VCaP (cell line): ENCODE data around the gene MPP2.

Experiments
- H3K27ac ChIP-seq: fragments of 450-650 bp; 2 replicates; pipeline ENCODE4 v1.5.1; 2017
- CTCF ChIP-seq: fragments of 450-650 bp; conservative IDR thresholded peaks from 2 replicates; pipeline ENCODE4 v1.5.1; 2017; ENCODE audit warnings: mild to moderate bottlenecking, moderate library complexity

The MPP2 gene

DNA sequence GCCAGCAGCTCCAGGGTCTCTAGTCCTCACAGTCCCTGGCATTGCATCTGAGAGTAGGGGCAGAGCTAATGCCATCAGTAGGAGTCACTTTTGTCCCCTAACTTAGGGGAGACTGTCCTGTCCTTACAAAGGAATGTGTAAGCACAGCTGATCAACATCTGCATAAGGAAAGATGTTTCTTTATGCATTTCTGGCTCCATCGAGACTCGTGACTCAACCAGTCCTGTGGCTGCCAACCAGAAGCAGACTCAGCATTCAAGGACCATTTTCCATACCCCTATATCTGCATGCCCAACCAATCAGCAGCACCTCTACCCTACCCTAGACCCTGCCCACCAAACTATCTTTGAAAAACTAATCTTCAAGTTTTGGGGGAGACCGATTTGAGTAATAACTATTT lies 8.2 kb upstream of the MPP2 start:
- no peak for TF ChIP-seq CTCF
- no peak overlapping the region for H3K27ac ChIP-seq

DNA sequence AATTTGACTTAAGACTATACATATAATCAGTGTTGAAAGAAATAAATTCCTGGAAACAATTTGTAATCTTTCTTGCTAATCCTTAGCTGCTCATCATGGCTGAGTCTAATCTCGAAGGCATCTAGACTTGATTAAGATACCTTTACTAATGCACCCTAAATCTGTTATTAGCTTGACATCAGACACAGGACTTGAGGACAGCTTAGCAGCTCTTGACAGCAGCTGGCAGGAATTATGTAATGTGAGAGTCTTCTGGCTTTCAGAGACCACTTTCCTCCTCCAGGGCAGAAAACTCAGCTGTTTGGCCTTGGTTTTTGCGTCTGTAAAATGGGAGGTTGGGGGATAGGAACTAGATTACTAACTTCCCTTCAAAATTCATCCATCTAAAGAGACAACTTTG lies 7.1 kb upstream of the MPP2 start:
- no peak for TF ChIP-seq CTCF
- H3K27ac ChIP-seq = no peak overlapping the region

DNA sequence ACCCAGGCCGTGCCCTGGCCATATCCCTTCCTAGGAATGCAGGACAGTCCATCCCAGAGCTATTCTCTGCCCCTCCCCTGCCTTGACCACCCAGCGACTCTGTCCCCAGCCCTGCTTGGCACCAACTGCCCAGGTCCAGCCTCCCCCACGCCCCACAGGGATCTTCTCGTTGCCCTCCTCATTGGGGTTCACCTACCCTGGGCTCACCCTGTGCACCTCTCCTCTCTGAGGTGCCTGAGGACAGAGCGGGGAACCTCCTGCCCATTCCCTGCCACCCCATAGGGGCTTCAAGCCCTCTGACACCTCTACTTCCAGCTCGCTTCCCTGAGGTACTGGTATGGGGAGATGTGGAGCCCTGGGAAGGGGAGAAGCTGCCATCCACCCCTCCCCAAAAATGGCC lies 6.2 kb upstream of the MPP2 start:
- no peak for TF ChIP-seq CTCF
- no peak overlapping the region for H3K27ac ChIP-seq

DNA sequence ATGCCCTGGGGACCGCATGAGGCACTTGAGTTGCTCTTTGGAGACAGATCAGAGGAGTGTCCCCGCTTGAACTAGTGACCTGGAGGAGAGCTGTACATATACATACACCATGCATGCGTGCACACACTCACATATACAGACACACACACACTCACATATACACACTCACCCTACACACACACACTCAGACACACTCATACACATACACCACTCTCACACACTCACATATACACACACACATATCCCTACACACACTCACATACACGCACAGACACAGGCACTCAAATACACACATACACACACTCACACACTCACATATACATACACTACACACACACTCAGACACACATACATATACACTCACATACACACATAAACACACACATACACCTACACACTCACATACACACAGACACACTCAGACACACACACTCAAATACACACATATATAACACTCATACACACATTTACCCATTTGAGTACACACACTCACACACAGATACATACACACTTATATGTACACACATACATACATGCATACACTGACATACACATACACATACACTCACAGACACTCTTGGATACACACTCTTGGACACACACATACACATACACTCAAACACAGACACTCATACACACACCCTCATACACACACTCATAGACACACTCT lies 5.4 kb upstream of the MPP2 start:
- TF ChIP-seq CTCF = no peak
- no peak overlapping the region for H3K27ac ChIP-seq

DNA sequence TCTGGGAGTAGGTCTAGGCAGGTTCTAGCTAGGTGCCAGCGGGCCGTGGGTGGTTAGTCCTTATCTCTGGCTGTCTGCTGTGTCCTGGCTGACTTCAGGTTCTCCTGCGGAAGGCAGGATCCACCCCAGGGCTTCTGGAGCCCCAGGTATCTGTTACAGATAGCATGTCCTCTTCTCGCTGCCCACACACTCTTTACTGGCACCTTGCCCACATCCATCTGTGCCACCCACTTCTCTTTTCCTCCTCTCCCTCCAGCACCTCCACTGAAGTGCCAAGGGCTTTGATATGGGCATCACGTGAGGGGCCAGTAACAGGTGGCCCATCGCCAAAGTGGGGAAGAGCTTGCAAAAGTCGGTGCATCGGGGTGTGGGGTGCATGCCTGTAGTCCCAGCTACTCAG lies 4.6 kb upstream of the MPP2 start:
- TF ChIP-seq CTCF = no peak

DNA sequence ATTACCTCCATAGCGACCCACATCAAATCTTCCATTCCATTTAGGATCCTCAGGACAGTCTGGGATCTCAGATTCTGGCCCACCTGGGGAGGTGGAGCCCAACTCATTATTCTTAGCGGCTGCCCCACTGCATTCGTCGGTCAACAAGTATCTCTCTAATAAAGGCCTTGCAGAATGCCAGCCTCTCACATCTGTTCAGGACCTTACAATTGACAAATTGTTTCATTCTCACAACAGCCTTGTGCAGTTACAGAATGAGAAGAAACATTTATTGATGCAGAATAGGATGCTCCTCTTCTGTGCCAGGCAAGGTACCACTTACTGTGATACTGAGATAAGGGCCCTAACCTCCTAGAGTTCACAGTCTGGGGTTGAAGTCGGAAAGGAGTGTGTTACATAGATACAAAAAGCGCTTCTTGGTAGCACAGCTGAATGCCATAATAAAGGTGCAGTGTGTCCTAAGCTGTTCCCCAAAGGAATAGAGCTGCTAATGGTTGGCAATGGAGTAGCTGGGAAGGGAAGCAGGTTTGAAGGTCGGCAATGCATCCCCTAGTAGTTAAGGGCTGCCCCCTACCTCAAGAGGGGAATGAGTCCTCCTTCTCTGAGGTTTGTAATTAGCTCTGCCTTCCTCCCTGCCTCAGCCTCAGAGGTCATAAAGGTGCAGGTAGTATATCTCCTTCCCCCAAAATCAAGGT lies 2.3 kb upstream of the MPP2 start:
- TF ChIP-seq CTCF = no peak
- no peak overlapping the region for H3K27ac ChIP-seq

More for the DNA sequence above, 4.6 kb upstream of the MPP2 start:
- no peak overlapping the region for H3K27ac ChIP-seq

DNA sequence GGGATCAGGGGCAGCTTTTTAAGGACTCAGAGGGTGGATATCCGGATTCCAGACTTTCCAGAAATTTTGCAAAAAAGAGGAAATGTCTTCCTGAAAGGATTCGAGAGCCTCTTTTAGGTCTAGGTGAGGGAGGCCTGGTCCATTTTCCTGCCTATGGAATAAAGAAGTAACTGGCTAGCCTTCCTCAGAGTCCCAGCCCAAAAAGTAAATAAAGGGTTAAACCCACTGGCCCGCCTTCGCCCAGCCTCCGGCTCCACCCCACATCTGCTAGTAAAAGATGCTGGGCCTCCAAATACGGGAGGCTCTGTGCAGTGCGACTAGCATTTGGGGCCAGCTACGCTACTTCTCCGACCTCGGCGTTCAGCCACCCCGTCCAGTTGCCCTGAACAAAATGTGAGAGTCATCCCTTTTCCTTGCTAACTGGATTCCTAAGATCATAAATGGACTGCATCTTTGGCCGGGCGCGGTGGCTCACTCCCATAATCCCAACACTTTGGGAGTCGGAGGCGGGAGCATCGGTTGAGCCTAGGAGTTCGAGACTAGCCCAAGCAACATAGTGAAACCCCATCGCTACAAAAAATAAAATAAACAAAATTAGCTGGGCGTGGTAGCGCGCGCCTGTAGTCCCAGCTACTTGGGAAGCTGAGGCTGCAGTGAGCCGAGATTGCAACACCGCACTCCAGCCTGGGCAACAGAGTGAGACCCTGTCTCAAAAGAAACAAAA lies 824 bp upstream of the MPP2 start:
- TF ChIP-seq CTCF = no peak
- H3K27ac ChIP-seq = no peak overlapping the region
